GM19468 (cell line): ENCODE data around the gene AFF2.
"Not testable (repeated sequence)": the region's sequence is repeated elsewhere in the genome, so short reads cannot be mapped to it uniquely, and the experiment has no call there.

Source experiments
- ATAC-seq: cut with Tn5 transposase; IDR thresholded peaks from one replicate; pipeline ENCODE4 v1.9.1; 2021; ENCODE audit warnings: mild to moderate bottlenecking, moderate library complexity, moderate number of reproducible peaks; ENCODE audit not compliant: unreplicated experiment; ENCODE audit errors: extremely low read depth

Gene AFF2

DNA sequence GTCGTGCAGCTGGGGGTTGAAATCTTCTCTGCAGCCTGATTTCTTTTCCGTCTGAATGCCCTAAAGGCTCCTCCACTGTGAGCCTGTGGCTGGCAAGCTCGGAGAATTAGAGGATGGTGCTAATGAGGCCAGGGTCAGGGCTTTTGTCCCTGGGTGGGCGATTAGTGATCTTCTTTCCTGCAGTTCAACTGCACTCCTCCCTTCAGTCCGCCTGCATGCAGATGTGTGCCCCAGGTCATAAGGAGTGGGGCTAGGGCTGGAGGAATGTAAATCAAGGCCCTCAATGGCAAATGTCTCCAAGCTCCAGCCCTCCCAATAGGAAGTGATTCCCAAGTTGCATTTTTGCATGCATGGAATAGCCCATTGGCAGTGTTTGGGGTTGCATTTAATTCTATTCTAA, 405.0 kb downstream of the AFF2 start:
- no peak for ATAC-seq

DNA sequence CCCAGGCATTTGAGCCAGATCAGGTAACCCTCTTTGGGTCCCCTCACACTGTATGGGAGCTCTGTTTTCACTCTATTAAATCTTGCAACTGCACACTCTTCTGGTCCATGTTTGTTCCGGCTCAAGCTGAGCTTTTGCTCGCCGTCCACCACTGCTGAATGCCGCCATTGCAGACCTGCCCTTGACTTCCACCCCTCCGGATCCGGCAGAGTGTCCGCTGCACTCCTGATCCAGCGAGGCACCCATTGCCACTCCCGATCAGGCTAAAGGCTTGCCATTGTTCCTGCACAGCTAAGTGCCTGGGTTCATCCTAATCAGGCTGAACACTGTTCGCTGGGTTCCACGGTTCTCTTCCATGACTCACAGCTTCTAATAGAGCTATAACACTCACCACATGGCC, 406.2 kb downstream of the AFF2 start:
- ATAC-seq = not testable (repeated sequence)

GRCh38 chrX:148909758-148910157, 409.3 kb downstream of the AFF2 start:
- ATAC-seq = no peak

GRCh38 chrX:148913971-148914370, 413.6 kb downstream of the AFF2 start:
- ATAC-seq = no peak

GRCh38 chrX:148914783-148915182, 414.4 kb downstream of the AFF2 start:
- peak; percentile 34 for ATAC-seq

GRCh38 chrX:148915474-148915873, 415.1 kb downstream of the AFF2 start:
- no peak for ATAC-seq

- ATAC-seq = no peak
Measured at GRCh38 chrX:148917441-148917840, 417.0 kb downstream of the AFF2 start.

GRCh38 chrX:148923631-148924030, 423.2 kb downstream of the AFF2 start:
- no peak for ATAC-seq

GRCh38 chrX:148926371-148926770, 426.0 kb downstream of the AFF2 start:
- ATAC-seq = no peak

GRCh38 chrX:148928811-148929210, 428.4 kb downstream of the AFF2 start:
- no peak for ATAC-seq

- no peak for ATAC-seq
Measured at GRCh38 chrX:148929686-148930085, 429.3 kb downstream of the AFF2 start.

DNA sequence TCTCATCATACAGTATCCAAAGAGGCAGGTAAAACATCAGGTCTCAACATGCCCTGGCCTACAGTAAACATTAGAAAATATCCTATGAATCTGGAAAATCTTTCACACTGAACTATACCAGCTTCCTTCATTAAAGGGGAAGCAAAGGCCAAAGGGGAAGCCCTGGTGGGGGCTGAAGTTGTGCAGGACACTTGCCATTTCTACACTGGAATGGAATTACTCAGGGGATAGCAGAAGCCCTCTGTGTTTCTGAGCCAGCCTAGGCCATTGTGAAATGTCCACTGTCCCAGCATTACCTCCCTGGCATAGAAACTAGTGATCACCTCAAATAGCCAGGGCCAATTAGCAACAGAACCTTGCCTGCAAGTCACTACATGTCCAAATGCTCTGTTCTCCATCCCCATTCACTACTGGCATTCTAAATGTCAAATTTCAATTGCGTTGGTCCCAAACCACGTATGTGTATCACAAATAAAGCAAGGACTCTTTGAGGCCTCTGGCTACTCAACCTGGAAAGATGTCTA, 429.9 kb downstream of the AFF2 start:
- no peak for ATAC-seq

DNA sequence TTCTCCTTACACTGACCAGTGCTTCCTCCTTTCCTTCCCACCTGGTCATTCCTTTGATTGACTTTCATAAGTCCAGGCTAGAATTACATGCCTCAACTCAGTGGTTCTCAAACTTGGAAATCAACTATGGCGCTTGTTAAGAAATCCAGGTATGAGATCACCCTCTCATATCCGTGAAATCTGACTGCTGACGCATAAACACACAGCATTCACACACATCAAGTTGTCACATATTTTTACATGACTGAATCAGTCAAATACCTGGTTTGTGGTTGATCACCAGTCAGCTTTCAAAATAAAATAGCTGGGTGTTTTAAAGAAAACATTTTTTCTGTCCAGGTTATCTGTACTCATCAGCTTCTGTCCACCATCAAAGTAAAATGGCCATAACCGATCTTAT, 433.5 kb downstream of the AFF2 start:
- no peak for ATAC-seq

DNA sequence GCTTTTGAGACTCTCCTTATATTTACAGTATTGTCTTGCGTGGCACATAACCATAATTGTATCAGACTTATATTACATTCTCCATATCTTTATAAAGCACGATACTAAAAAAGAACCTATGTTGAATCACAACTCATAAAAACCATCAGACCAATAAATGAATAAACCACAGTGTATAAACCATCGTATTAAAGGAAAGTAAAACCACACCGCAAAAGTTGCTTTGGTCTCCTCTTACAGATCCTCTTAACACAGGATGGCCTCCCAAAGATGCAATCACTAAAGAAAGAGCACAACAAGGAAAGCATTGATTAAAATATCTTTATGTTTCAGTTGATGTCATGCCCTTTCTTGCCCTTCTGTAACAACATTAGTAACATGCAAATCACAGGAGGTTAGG, 437.9 kb downstream of the AFF2 start:
- ATAC-seq = no peak

GRCh38 chrX:148940411-148940996, 440.1 kb downstream of the AFF2 start:
- no peak for ATAC-seq

DNA sequence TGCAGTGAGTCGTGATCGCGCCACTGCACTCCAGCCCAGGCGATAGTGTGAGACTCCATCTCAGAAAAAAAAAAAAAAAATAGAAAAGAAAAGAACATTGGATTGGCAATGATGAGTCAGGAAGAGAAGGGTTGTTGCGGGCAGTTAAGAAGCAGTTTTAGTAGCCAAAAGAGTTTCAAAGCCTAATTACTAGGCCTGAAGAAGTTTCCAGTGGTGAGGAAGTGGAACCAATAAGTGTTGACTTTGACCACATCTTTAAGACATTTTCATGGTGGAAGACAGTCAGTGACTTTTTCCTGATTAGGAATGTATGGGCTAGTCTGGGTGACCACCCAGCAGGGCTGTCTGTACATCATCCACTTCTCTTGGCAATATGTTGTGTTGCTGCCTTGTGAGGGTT, 442.3 kb downstream of the AFF2 start:
- ATAC-seq = no peak

DNA sequence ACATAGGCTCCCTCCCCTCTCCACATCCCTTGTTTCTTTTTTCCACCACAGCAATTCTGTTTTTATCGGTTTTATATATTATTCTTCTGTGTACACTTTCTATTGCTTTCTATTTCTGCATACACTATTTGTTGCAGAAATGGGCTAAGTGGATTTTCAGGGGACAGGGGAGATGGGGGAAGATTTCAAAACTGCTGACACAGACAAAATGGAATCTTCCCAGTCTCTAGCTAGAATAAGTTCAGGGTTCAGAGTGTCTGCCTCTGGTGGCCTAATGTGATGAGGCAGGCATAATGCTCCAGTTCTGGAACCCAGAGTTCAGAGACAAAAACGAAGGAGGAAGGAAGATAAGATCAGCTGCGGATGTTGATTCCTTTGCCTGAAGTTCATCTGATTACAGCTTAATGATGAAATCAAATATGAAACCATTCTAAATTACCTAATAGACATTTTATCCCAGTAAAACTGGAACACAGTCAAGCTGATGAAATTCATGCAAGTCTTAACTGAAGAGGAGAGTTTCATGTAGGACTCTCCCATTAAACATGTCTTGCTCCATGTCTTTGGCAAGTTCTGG, 447.1 kb downstream of the AFF2 start:
- ATAC-seq = no peak

GRCh38 chrX:148956352-148956751, 455.9 kb downstream of the AFF2 start:
- ATAC-seq = no peak

- ATAC-seq = no peak
Measured at GRCh38 chrX:148958901-148959300, 458.5 kb downstream of the AFF2 start.

GRCh38 chrX:148960060-148960459, 459.6 kb downstream of the AFF2 start:
- no peak for ATAC-seq

DNA sequence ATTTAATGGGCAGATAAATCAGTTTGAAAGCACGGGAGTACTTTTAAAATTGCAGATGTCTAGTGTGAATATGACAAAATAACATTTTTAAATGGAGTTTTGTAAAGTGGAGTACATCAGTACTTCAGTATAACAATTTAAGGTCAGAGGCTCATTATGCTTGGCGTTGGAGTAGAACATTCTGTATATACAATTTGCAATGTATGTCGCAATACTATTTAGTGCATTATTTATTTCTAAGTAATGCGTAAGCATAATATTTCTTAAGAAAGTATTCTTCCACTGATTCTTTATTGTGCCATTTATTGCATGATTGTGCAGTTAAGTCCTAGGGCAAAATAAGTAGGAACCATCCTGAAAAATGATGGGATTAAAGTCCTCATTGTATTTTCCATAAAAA, 461.6 kb downstream of the AFF2 start:
- ATAC-seq = no peak
